Stomach (tissue), 4 donors: Measurements from ENCODE around the gene PRDM16.

Experiments used
- CTCF ChIP-seq, 7 experiments: fragments of 450-650 bp in 4 of 7; fragments of 200-600 bp in 3 of 7; sonication (generic) in 3 of 7; IDR thresholded peaks; one replicate each; pipeline ENCODE4 v1.5.1; 2016 to 2019; ENCODE audit warnings: antibody characterized with exemption in 7 of 7, control low read depth in 2 of 7, mild to moderate bottlenecking in 1 of 7
- EP300 ChIP-seq: sonication (generic); formaldehyde crosslinking; IDR thresholded peaks from one replicate; pipeline ENCODE4 v1.6.1; 2017; ENCODE audit warnings: antibody characterized with exemption

GRCh38 chr1:3268281-3268680 is 199.3 kb downstream of the PRDM16 start:
- no peak for TF ChIP-seq CTCF (IDR thresholded peaks at IDR 0.05)
- TF ChIP-seq EP300, result no peak
